ENCODE measurements around the gene SPEG. TPM values are rescaled to one million over a fixed set of nuclear protein-coding genes. Genes with fewer than 3 reads are reported as not detected.
A peak's percentile ranks its signal among the peaks of the same experiment; 100 is the strongest.

Gene SPEG
- total RNA-seq, 1 donor from 2014 or later = 71.2 TPM

DNA sequence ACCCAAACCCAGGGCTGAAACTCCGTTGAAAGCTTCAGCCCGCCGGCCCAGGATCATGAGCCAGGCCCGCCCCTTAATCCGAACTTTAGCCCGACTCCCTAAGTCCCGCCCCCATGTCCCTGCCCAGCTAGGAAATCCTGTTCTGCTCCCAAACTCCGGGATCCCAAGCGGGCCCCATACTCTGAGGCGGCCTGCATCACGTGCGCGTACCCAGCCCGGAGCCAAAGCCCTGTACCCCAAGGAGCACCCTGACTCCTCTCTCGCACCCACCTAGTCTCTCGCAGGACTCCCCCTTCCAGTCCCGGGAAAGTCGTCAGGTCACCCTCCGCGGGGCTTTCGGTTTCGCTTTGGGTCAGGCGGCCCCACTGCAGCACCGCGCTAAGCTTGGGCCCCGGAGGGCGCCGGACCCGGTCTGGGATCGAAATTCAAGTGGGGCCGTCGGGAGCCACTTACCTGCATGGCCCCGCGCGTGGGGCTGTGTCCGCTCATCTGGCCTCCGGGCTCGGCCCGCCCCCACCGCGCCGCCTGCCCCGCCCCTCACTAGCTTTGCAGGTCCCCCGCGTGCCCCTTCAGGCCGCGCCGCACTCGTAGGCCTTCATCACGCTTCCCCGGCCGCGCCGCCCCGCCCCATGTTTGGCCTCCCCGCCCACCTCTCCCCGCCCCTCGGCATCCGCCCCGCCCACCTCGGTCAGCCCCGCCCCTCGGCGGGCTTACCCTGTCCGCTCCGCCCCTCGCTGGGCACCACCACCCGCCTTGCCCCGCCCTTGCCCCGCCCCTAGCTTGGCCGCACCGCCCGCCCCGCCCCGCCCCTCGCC, 47.1 kb upstream of the SPEG start, which contains the start of gene DNPEP:
TSS of gene DNPEP (minus strand) at position 607 of the 815 bp plus-strand sequence. CDS start at position 489, 118 bp downstream.
- no peak for FAIRE-seq
- no peaks in the 10 kb centered on the region for H3K27me3 ChIP-seq (ENCODE audit: insufficient read depth, low read length)
- H3K4me2 ChIP-seq (ENCODE audit: low read length) = peak within 1 kb of the TSS; percentile 100
- H4K20me1 ChIP-seq (ENCODE audit: insufficient read depth, low read length) = peaks cover 16% of the 10 kb centered on the region
- peaks cover 14% of the 10 kb centered on the region for H3K4me1 ChIP-seq (ENCODE audit: insufficient read depth, low read length)
- peak within 1 kb of the TSS; percentile 99 for H2AFZ ChIP-seq (ENCODE audit: low read depth, low read length)
- H3K4me3 Mint-ChIP-seq (ENCODE audit: unreplicated experiment) = peak within 1 kb of the TSS; percentile 96
- H3K9me3 ChIP-seq (ENCODE audit: insufficient read depth, low read depth, low read length) = no peaks in the 10 kb centered on the region
- peak; percentile 67 for DNase-seq (ENCODE audit: low read depth)
- peak within 1 kb of the TSS; percentile 98 for H3K27ac Mint-ChIP-seq (ENCODE audit: unreplicated experiment)
- H3K4me3 ChIP-seq (ENCODE audit: insufficient read depth, low read depth, low read length) = peak within 1 kb of the TSS; percentile 94
- peaks cover 11% of the 10 kb centered on the region for H3K79me2 ChIP-seq (ENCODE audit: insufficient read depth, low read length)
- TF ChIP-seq, protein P1, sequence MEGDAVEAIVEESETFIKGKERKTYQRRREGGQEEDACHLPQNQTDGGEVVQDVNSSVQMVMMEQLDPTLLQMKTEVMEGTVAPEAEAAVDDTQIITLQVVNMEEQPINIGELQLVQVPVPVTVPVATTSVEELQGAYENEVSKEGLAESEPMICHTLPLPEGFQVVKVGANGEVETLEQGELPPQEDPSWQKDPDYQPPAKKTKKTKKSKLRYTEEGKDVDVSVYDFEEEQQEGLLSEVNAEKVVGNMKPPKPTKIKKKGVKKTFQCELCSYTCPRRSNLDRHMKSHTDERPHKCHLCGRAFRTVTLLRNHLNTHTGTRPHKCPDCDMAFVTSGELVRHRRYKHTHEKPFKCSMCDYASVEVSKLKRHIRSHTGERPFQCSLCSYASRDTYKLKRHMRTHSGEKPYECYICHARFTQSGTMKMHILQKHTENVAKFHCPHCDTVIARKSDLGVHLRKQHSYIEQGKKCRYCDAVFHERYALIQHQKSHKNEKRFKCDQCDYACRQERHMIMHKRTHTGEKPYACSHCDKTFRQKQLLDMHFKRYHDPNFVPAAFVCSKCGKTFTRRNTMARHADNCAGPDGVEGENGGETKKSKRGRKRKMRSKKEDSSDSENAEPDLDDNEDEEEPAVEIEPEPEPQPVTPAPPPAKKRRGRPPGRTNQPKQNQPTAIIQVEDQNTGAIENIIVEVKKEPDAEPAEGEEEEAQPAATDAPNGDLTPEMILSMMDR (IDR thresholded peaks at IDR 0.05; ENCODE audit: insufficient read depth, low read depth, low read length) = no peak
- peaks cover 19% of the 10 kb centered on the region for H3K36me3 Mint-ChIP-seq (ENCODE audit: low read depth, unreplicated experiment)
- H3K9ac ChIP-seq (ENCODE audit: low read length) = peak within 1 kb of the TSS; percentile 95
- peak within 1 kb of the TSS; percentile 84 for H3K27ac ChIP-seq (ENCODE audit: low read depth, low read length)
- H3K36me3 ChIP-seq (ENCODE audit: insufficient read depth, low read length) = peaks cover 8% of the 10 kb centered on the region
- H3K27me3 Mint-ChIP-seq (ENCODE audit: low read depth, unreplicated experiment) = no peaks in the 10 kb centered on the region
- H3K9me3 Mint-ChIP-seq (ENCODE audit: unreplicated experiment) = no peaks in the 10 kb centered on the region
- no peaks in the 10 kb centered on the region for H3K4me1 Mint-ChIP-seq (ENCODE audit: low read depth, unreplicated experiment)

DNA sequence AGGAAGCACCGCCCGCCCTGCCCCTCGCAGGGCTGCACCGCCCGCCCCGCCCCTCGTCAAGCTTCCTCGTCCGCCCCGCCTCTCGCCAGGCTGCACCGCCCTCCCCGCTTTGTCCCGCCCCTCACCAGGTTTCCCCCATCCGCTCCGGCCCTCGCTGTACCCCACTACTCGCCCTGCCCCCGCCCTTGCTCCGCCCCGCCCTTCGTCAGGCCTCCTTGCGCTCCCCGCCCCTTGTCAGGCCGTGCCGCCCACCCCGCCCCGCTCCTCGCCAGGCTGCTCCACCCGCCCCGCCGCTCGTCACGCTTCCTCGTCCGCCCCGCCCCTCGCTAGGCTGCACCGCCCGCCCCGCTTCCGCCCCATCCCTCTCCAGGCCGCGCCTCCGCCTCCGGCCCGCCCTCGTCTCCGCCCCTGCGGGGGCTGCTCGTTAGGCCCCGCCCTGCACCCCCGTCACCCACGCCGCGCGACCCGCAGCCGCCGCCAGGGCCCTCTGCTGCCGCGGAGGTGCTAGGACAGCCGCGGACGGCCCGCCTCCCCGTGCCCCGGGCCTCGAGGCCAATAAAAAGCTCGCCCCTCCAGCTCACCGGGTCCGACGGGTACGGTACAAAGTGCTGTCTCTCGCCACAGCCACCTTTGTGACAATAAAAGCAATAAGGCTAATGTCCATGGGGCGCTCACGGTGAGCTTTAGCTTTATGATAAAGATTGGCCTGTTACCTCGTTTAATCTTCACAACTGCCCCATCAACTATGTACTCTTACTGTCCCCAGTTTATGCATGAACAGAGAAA, 46.3 kb upstream of the SPEG start:
- Histone ChIP-seq H3K9ac (ENCODE audit: low read length) (peak overlapping the region; percentile 57), H3K27ac (ENCODE audit: low read depth, low read length) (no peak overlapping the region), H4K20me1 (ENCODE audit: insufficient read depth, low read length) (peaks cover 16% of the 10 kb centered on the region), H3K9me3 (ENCODE audit: insufficient read depth, low read depth, low read length) (no peaks in the 10 kb centered on the region), H3K4me3 (ENCODE audit: insufficient read depth, low read depth, low read length) (peak overlapping the region; percentile 61), H2AFZ (ENCODE audit: low read depth, low read length) (peak overlapping the region; percentile 91), H3K4me2 (ENCODE audit: low read length) (peak overlapping the region; percentile 86), H3K27me3 (ENCODE audit: insufficient read depth, low read length) (no peaks in the 10 kb centered on the region), H3K79me2 (ENCODE audit: insufficient read depth, low read length) (peaks cover 11% of the 10 kb centered on the region), H3K4me1 (ENCODE audit: insufficient read depth, low read length) (peaks cover 14% of the 10 kb centered on the region), H3K36me3 (ENCODE audit: insufficient read depth, low read length) (peaks cover 6% of the 10 kb centered on the region)
- Mint-ChIP-seq H3K27me3 (ENCODE audit: low read depth, unreplicated experiment) (peaks cover under 1% of the 10 kb centered on the region), H3K4me1 (ENCODE audit: low read depth, unreplicated experiment) (no peaks in the 10 kb centered on the region), H3K27ac (ENCODE audit: unreplicated experiment) (no peak overlapping the region), H3K4me3 (ENCODE audit: unreplicated experiment) (peak overlapping the region; percentile 25), H3K9me3 (ENCODE audit: unreplicated experiment) (no peaks in the 10 kb centered on the region), H3K36me3 (ENCODE audit: low read depth, unreplicated experiment) (peaks cover 17% of the 10 kb centered on the region)
- DNase-seq (ENCODE audit: low read depth) = peak; percentile 83
- TF ChIP-seq, protein P1 (IDR thresholded peaks at IDR 0.05; ENCODE audit: insufficient read depth, low read depth, low read length) = peak; percentile 14
- TF ChIP-seq EZH2 (IDR thresholded peaks at IDR 0.05; ENCODE audit: insufficient read depth, low read length) = no peak
- no peak for FAIRE-seq
